ENCODE results near the gene AOPEP.
A peak's percentile ranks its signal among the peaks of the same experiment; 100 is the strongest.

AOPEP gene

GRCh38 chr9:94824411-94824810, 97.9 kb downstream of the AOPEP start:
- TF ChIP-seq ZNF785 (tag by site-specific recombination; IDR thresholded peaks at IDR 0.05) (no peak), ZNF157 (tag by site-specific recombination; IDR thresholded peaks at IDR 0.05) (no peak), ZNF214 (tag by site-specific recombination; IDR thresholded peaks at IDR 0.05; ENCODE audit: borderline replicate concordance) (no peak), ZNF2 (tag by site-specific recombination; IDR thresholded peaks at IDR 0.05) (no peak), ZNF530 (tag by site-specific recombination; IDR thresholded peaks at IDR 0.05; ENCODE audit: low read depth) (no peak), PRDM10 (tag by site-specific recombination; IDR thresholded peaks at IDR 0.05) (no peak), ZBTB6 (tag by site-specific recombination; IDR thresholded peaks at IDR 0.05) (no peak)
- ChIA-PET POLR2A (no interaction called here), CTCF (interaction anchor here (0.7 to 1.5 kb wide), 2 partner anchors 292 to 303 kb away, joined by 3 to 4 read pairs; no protein-coding TSS in a partner anchor)
- no peak overlapping the region for H3K27ac ChIP-seq (ENCODE audit: extremely low read depth, low read depth, low read length)
- H3K4me3 ChIP-seq (ENCODE audit: low read depth, low read length) = no peak overlapping the region
- peaks cover 0 to 3% of the 10 kb centered on the region in 2 experiments; a peak in 1 of 3 replicates for H3K36me3 ChIP-seq (ENCODE audit: control insufficient read depth in 2 of 2, insufficient read depth in 1 of 2, low read length in 2 of 2)
- H3K9me3 ChIP-seq (ENCODE audit: control insufficient read depth, insufficient read depth, low read depth, low read length) = no peaks in the 10 kb centered on the region
- H3K4me1 ChIP-seq (ENCODE audit: control insufficient read depth, insufficient read depth, low read length) = peaks cover 5% of the 10 kb centered on the region; the same call in 1 of the 2 replicates

GRCh38 chr9:94824913-94825610, 98.6 kb downstream of the AOPEP start:
- TF ChIP-seq SP3 (tag by site-specific recombination; IDR thresholded peaks at IDR 0.05) (no peak), ZSCAN16 (tag by site-specific recombination; IDR thresholded peaks at IDR 0.05) (peak; percentile 75)
- ChIA-PET POLR2A (no interaction called here), CTCF (interaction anchor here (0.7 to 1.5 kb wide), 3 partner anchors 145 to 547 kb away, joined by 3 to 4 read pairs (median 3); no protein-coding TSS in a partner anchor)
- peaks cover 0 to 3% of the 10 kb centered on the region in 2 experiments; a peak in 1 of 3 replicates for H3K36me3 ChIP-seq (ENCODE audit: control insufficient read depth in 2 of 2, insufficient read depth in 1 of 2, low read length in 2 of 2)
- no peak overlapping the region for H3K27ac ChIP-seq (ENCODE audit: extremely low read depth, low read depth, low read length)
- H3K4me1 ChIP-seq (ENCODE audit: control insufficient read depth, insufficient read depth, low read length) = peaks cover 5% of the 10 kb centered on the region; the same call in 1 of the 2 replicates
- H3K4me3 ChIP-seq (ENCODE audit: low read depth, low read length) = no peak overlapping the region
- no peaks in the 10 kb centered on the region for H3K9me3 ChIP-seq (ENCODE audit: control insufficient read depth, insufficient read depth, low read depth, low read length)

GRCh38 chr9:94825611-94825958, 99.1 kb downstream of the AOPEP start:
- TF ChIP-seq SP7 (tag by site-specific recombination; IDR thresholded peaks at IDR 0.05) (peak; percentile 56), MEIS1 (CRISPR knock-in tag; IDR thresholded peaks at IDR 0.05; ENCODE audit: borderline replicate concordance) (no peak), PRDM6 (tag by site-specific recombination; IDR thresholded peaks at IDR 0.05) (peak; percentile 47; the same call in 1 of the 2 replicates), SCRT2 (tag by site-specific recombination; IDR thresholded peaks at IDR 0.05) (no peak), ZBTB1 (tag by site-specific recombination; IDR thresholded peaks at IDR 0.05) (no peak)
- no peaks in the 10 kb centered on the region for H3K9me3 ChIP-seq (ENCODE audit: control insufficient read depth, insufficient read depth, low read depth, low read length)
- H3K27ac ChIP-seq (ENCODE audit: extremely low read depth, low read depth, low read length) = no peak overlapping the region
- H3K4me3 ChIP-seq (ENCODE audit: low read depth, low read length) = no peak overlapping the region
- ChIA-PET CTCF (interaction anchor here (0.5 to 1.3 kb wide), 4 partner anchors 145 to 1191 kb away, joined by 3 to 4 read pairs (median 4); no protein-coding TSS in a partner anchor), POLR2A (no interaction called here)
- H3K4me1 ChIP-seq (ENCODE audit: control insufficient read depth, insufficient read depth, low read length) = peaks cover 5% of the 10 kb centered on the region; the same call in 1 of the 2 replicates
- H3K36me3 ChIP-seq (ENCODE audit: control insufficient read depth in 2 of 2, insufficient read depth in 1 of 2, low read length in 2 of 2) = peaks cover 0 to 3% of the 10 kb centered on the region in 2 experiments; a peak in 1 of 3 replicates

Data from HEK293 (cell line).